H1 (cell line): Measurements from ENCODE around the gene NUP205. TPM values are rescaled to one million over a fixed set of nuclear protein-coding genes. Genes with fewer than 3 reads are reported as not detected.

Experiments
- JUN ChIP-seq: IDR thresholded peaks from 2 replicates; pipeline ENCODE4 v1.6.1; 2011; ENCODE audit warnings: low read depth, mild to moderate bottlenecking, improper control_type of control experiment, low read length
- YY1 ChIP-seq: IDR thresholded peaks from 2 replicates; pipeline ENCODE4 v1.6.1; 2011; ENCODE audit warnings: low read depth, mild to moderate bottlenecking, low read length
- ZNF274 ChIP-seq: IDR thresholded peaks from 2 replicates; pipeline ENCODE4 v1.7.0; 2012; ENCODE audit warnings: low read length, borderline replicate concordance; ENCODE audit errors: extremely low read depth
- polyA plus RNA-seq, 7 experiments: library from polyadenylated mRNA; depleted of rRNA in 3 of 7; stranded (reverse) in 5 of 7; unstranded in 2 of 7; fragments of >200 nt in 5 of 7; fragments of 200-250 nt in 2 of 7; gene quantifications; 1 replicate in 5 of 7; 2 replicates in 1 of 7; 4 replicates in 1 of 7; pipeline versions ENCODE4 v1.2.1 to v1.2.3, GENCODE V29; 2011 to 2013; ENCODE audit warnings: missing spikeins in 2 of 7, mixed read lengths in 2 of 7
- total RNA-seq: library from RNA; stranded (reverse); fragmentation: NEBNext Ultra II Directional; extraction: Animal tissue kit (Norgen Biotek cat#: 25700); gene quantifications from 2 replicates; pipeline ENCODE4 v1.2.1, GENCODE V29; 2021
- TF ChIP-seq, protein P1 (sequence below): fragments of 300-600 bp; sonication (generic); IDR thresholded peaks from 2 replicates; pipeline ENCODE4 v1.7.1; 2012; ENCODE audit warnings: low read length, moderate library complexity, mild to moderate bottlenecking, inconsistent platforms; ENCODE audit not compliant: insufficient replicate concordance

The NUP205 gene
- total and polyA plus RNA-seq, 2 of the 8 experiments (the other 6 are each of a cell fraction or from before 2014, with no cell fraction given) = 148 to 216 TPM

GRCh38 chr7:135527025-135527424, 30.7 kb upstream of the NUP205 start (continued):
- TF ChIP-seq, protein P1, sequence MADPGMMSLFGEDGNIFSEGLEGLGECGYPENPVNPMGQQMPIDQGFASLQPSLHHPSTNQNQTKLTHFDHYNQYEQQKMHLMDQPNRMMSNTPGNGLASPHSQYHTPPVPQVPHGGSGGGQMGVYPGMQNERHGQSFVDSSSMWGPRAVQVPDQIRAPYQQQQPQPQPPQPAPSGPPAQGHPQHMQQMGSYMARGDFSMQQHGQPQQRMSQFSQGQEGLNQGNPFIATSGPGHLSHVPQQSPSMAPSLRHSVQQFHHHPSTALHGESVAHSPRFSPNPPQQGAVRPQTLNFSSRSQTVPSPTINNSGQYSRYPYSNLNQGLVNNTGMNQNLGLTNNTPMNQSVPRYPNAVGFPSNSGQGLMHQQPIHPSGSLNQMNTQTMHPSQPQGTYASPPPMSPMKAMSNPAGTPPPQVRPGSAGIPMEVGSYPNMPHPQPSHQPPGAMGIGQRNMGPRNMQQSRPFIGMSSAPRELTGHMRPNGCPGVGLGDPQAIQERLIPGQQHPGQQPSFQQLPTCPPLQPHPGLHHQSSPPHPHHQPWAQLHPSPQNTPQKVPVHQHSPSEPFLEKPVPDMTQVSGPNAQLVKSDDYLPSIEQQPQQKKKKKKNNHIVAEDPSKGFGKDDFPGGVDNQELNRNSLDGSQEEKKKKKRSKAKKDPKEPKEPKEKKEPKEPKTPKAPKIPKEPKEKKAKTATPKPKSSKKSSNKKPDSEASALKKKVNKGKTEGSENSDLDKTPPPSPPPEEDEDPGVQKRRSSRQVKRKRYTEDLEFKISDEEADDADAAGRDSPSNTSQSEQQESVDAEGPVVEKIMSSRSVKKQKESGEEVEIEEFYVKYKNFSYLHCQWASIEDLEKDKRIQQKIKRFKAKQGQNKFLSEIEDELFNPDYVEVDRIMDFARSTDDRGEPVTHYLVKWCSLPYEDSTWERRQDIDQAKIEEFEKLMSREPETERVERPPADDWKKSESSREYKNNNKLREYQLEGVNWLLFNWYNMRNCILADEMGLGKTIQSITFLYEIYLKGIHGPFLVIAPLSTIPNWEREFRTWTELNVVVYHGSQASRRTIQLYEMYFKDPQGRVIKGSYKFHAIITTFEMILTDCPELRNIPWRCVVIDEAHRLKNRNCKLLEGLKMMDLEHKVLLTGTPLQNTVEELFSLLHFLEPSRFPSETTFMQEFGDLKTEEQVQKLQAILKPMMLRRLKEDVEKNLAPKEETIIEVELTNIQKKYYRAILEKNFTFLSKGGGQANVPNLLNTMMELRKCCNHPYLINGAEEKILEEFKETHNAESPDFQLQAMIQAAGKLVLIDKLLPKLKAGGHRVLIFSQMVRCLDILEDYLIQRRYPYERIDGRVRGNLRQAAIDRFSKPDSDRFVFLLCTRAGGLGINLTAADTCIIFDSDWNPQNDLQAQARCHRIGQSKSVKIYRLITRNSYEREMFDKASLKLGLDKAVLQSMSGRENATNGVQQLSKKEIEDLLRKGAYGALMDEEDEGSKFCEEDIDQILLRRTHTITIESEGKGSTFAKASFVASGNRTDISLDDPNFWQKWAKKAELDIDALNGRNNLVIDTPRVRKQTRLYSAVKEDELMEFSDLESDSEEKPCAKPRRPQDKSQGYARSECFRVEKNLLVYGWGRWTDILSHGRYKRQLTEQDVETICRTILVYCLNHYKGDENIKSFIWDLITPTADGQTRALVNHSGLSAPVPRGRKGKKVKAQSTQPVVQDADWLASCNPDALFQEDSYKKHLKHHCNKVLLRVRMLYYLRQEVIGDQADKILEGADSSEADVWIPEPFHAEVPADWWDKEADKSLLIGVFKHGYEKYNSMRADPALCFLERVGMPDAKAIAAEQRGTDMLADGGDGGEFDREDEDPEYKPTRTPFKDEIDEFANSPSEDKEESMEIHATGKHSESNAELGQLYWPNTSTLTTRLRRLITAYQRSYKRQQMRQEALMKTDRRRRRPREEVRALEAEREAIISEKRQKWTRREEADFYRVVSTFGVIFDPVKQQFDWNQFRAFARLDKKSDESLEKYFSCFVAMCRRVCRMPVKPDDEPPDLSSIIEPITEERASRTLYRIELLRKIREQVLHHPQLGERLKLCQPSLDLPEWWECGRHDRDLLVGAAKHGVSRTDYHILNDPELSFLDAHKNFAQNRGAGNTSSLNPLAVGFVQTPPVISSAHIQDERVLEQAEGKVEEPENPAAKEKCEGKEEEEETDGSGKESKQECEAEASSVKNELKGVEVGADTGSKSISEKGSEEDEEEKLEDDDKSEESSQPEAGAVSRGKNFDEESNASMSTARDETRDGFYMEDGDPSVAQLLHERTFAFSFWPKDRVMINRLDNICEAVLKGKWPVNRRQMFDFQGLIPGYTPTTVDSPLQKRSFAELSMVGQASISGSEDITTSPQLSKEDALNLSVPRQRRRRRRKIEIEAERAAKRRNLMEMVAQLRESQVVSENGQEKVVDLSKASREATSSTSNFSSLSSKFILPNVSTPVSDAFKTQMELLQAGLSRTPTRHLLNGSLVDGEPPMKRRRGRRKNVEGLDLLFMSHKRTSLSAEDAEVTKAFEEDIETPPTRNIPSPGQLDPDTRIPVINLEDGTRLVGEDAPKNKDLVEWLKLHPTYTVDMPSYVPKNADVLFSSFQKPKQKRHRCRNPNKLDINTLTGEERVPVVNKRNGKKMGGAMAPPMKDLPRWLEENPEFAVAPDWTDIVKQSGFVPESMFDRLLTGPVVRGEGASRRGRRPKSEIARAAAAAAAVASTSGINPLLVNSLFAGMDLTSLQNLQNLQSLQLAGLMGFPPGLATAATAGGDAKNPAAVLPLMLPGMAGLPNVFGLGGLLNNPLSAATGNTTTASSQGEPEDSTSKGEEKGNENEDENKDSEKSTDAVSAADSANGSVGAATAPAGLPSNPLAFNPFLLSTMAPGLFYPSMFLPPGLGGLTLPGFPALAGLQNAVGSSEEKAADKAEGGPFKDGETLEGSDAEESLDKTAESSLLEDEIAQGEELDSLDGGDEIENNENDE = no peak
- no peak for TF ChIP-seq ZNF274
- TF ChIP-seq YY1 = no peak
- no peak for TF ChIP-seq JUN
